Activated CD8-positive, alpha-beta memory T cell treated with anti-CD3 and anti-CD28 coated beads for 36 hours (primary cell): ENCODE measurements around the gene NLGN3. TPM values are rescaled to one million over a fixed set of nuclear protein-coding genes. Genes with fewer than 3 reads are reported as not detected.

Experiments used
- CTCF ChIA-PET: fragments of 350-600 bp; sonication (Branson Sonifier 250); formaldehyde crosslinking; loops from one replicate; lab custom pipeline; 2021; ENCODE audit warnings: antibody characterized with exemption; lab: Charles Lee
- POLR2A ChIA-PET: fragments of 350-600 bp; sonication (Branson Sonifier 250); formaldehyde crosslinking; loops from one replicate; lab custom pipeline; 2021; ENCODE audit warnings: antibody characterized with exemption; lab: Charles Lee
- total RNA-seq, 2 experiments: library from RNA; stranded (reverse); gene quantifications; one replicate each; pipeline ENCODE4 v1.2.3, GENCODE V29; 2021

NLGN3 gene
- total RNA-seq, 2 experiments from 2014 or later, result 0.53 to 0.67 TPM

GRCh38 chrX:71111141-71111843 lies 33.3 kb upstream of the NLGN3 start, which contains the start of gene IL2RG:
Gene IL2RG (minus strand): TSS chrX:71111577. CDS start chrX:71111539, 38 bp downstream.
- ChIA-PET CTCF (interaction anchor here (0.7 kb wide), 1 partner anchor 15 kb away, joined by 3 read pairs; no protein-coding TSS in a partner anchor), POLR2A (interaction anchor here (0.5 to 1.4 kb wide), 4 partner anchors 8 to 172 kb away, joined by 3 to 10 read pairs (median 4); partner anchors contain the start of genes NONO and SNX12)

- POLR2A ChIA-PET, result interaction anchor here (0.5 to 1.4 kb wide), 7 partner anchors 9 to 171 kb away, joined by 3 to 10 read pairs (median 4); partner anchors contain the start of genes NONO and SNX12
These were observed 32.7 kb upstream of the NLGN3 start for GRCh38 chrX:71111921-71112431.

GRCh38 chrX:71117358-71117757 lies 27.3 kb upstream of the NLGN3 start:
- CTCF ChIA-PET, result interaction anchor here (1.7 to 2.0 kb wide), 2 partner anchors 9 to 11 kb away, joined by 6 to 7 read pairs; partner anchors contain the start of gene CXorf65
- POLR2A ChIA-PET, result interaction anchor here (1.7 to 2.4 kb wide), 2 partner anchors 12 to 15 kb away, joined by 7 to 11 read pairs; no protein-coding TSS in a partner anchor

More at GRCh38 chrX:71111921-71112431, 32.7 kb upstream of the NLGN3 start:
- CTCF ChIA-PET, result interaction anchor here (0.7 kb wide), 1 partner anchor 16 kb away, joined by 3 read pairs; no protein-coding TSS in a partner anchor

GRCh38 chrX:71118032-71118984 lies 26.3 kb upstream of the NLGN3 start, which contains the start of gene MED12:
Gene MED12 (plus strand): TSS chrX:71118596. CDS start chrX:71118755, 159 bp downstream.
- POLR2A ChIA-PET, result interaction anchor here (0.5 to 2.4 kb wide), 8 partner anchors 8 to 465 kb away, joined by 3 to 11 read pairs (median 5); partner anchors contain the start of gene SNX12
- CTCF ChIA-PET, result interaction anchor here (0.8 to 2.0 kb wide), 5 partner anchors 10 to 22 kb away, joined by 3 to 7 read pairs (median 6); partner anchors contain the start of gene CXorf65

- ChIA-PET POLR2A (interaction anchor here (0.5 to 2.4 kb wide), 8 partner anchors 9 to 464 kb away, joined by 3 to 11 read pairs (median 5); partner anchors contain the start of gene SNX12), CTCF (interaction anchor here (0.8 to 2.0 kb wide), 5 partner anchors 10 to 23 kb away, joined by 3 to 7 read pairs (median 6); partner anchors contain the start of gene CXorf65)
These were observed 25.6 kb upstream of the NLGN3 start for GRCh38 chrX:71118985-71119535.

- ChIA-PET POLR2A (interaction anchor here (0.6 to 1.4 kb wide), 2 partner anchors 10 to 28 kb away, joined by 4 to 6 read pairs; partner anchors contain the start of gene MED12), CTCF (interaction anchor here (1.1 to 2.9 kb wide), 5 partner anchors 10 to 31 kb away, joined by 3 to 23 read pairs (median 5); partner anchors contain the start of genes CXorf65 and MED12)
These were observed 16.3 kb upstream of the NLGN3 start for GRCh38 chrX:71128166-71128833.

- ChIA-PET POLR2A (interaction anchor here (0.6 to 1.4 kb wide), 2 partner anchors 11 to 29 kb away, joined by 4 to 6 read pairs; partner anchors contain the start of gene MED12), CTCF (interaction anchor here (1.1 to 2.9 kb wide), 5 partner anchors 11 to 30 kb away, joined by 3 to 23 read pairs (median 5); partner anchors contain the start of genes CXorf65 and MED12)
These were observed 15.5 kb upstream of the NLGN3 start for GRCh38 chrX:71128915-71129765.

- ChIA-PET CTCF (interaction anchor here (0.5 to 2.9 kb wide), 3 partner anchors 30 to 382 kb away, joined by 3 to 23 read pairs (median 3); no protein-coding TSS in a partner anchor), POLR2A (no interaction called here)
These were observed 13.1 kb upstream of the NLGN3 start for GRCh38 chrX:71131510-71131909.

GRCh38 chrX:71140440-71140839 lies 4.2 kb upstream of the NLGN3 start:
- ChIA-PET CTCF (no interaction called here), POLR2A (no interaction called here)

GRCh38 chrX:71143508-71143907 lies 1.1 kb upstream of the NLGN3 start:
- ChIA-PET POLR2A (no interaction called here), CTCF (interaction anchor here (0.6 kb wide), 1 partner anchor 440 kb away, joined by 3 read pairs; no protein-coding TSS in a partner anchor)

- POLR2A ChIA-PET, result interaction anchor here (1.0 kb wide), 1 partner anchor 29 kb away, joined by 3 read pairs; the partner anchor contains the start of gene MED12
- CTCF ChIA-PET, result no interaction called here
These were observed 3.0 kb downstream of the NLGN3 start for GRCh38 chrX:71147496-71148277.

GRCh38 chrX:71148278-71148663 lies 3.6 kb downstream of the NLGN3 start:
- ChIA-PET CTCF (no interaction called here), POLR2A (no interaction called here)

- ChIA-PET CTCF (interaction anchor here (0.6 kb wide), 1 partner anchor 174 kb away, joined by 3 read pairs; no protein-coding TSS in a partner anchor), POLR2A (interaction anchor here (0.6 kb wide), 1 partner anchor 218 kb away, joined by 3 read pairs; no protein-coding TSS in a partner anchor)
These were observed 6.7 kb downstream of the NLGN3 start for GRCh38 chrX:71151366-71151765.

GRCh38 chrX:71154196-71154595 lies 9.6 kb downstream of the NLGN3 start:
- CTCF ChIA-PET, result no interaction called here

GRCh38 chrX:71154641-71155040 lies 10.0 kb downstream of the NLGN3 start:
- POLR2A ChIA-PET, result no interaction called here

More at GRCh38 chrX:71154196-71154595, 9.6 kb downstream of the NLGN3 start:
- POLR2A ChIA-PET, result no interaction called here

More at GRCh38 chrX:71154641-71155040, 10.0 kb downstream of the NLGN3 start:
- CTCF ChIA-PET, result no interaction called here
